ENCODE results near the gene PRSS27.
"Not testable (repeated sequence)": the region's sequence is repeated elsewhere in the genome, so short reads cannot be mapped to it uniquely, and the experiment has no call there.

- TF ChIP-seq CTCF (IDR thresholded peaks at IDR 0.05; ENCODE audit: low read depth, low read length); POLR2A (IDR thresholded peaks at IDR 0.05; ENCODE audit: extremely low read depth, insufficient read length); MAX (IDR thresholded peaks at IDR 0.05; ENCODE audit: low read depth, low read length): not testable (repeated sequence)
Observed at GRCh38 chr16:2683041-2683440, 37.0 kb downstream of the PRSS27 start.

Data from NB4 (cell line).